Skeletal muscle satellite cell (primary cell): ENCODE measurements around the gene HHAT.

ENCODE experiments used
- H3K27me3 ChIP-seq: 2 replicates; pipeline ENCODE4 v1.7.0; 2013; ENCODE audit warnings: low read length; ENCODE audit not compliant: control insufficient read depth, insufficient read depth
- H3K36me3 ChIP-seq: 2 replicates; pipeline ENCODE4 v1.7.0; 2013; ENCODE audit warnings: mild to moderate bottlenecking, control low read depth, low read length; ENCODE audit not compliant: insufficient read depth
- H3K4me1 ChIP-seq: 2 replicates; pipeline ENCODE4 v1.7.0; 2013; ENCODE audit warnings: low read length; ENCODE audit not compliant: control insufficient read depth, insufficient read depth
- H3K4me2 ChIP-seq: 2 replicates; pipeline ENCODE4 v1.7.0; 2013; ENCODE audit warnings: mild to moderate bottlenecking, low read length
- H3K4me3 ChIP-seq: 2 replicates; pipeline ENCODE4 v1.7.0; 2013; ENCODE audit warnings: low read length
- H3K9ac ChIP-seq: 2 replicates; pipeline ENCODE4 v1.7.0; 2013; ENCODE audit warnings: mild to moderate bottlenecking, low read depth, low read length, moderate library complexity
- H3K9me3 ChIP-seq: replicated peaks from 2 replicates; pipeline ENCODE4 v1.7.0; 2013; ENCODE audit warnings: mild to moderate bottlenecking, control low read depth, low read length

Gene HHAT

DNA sequence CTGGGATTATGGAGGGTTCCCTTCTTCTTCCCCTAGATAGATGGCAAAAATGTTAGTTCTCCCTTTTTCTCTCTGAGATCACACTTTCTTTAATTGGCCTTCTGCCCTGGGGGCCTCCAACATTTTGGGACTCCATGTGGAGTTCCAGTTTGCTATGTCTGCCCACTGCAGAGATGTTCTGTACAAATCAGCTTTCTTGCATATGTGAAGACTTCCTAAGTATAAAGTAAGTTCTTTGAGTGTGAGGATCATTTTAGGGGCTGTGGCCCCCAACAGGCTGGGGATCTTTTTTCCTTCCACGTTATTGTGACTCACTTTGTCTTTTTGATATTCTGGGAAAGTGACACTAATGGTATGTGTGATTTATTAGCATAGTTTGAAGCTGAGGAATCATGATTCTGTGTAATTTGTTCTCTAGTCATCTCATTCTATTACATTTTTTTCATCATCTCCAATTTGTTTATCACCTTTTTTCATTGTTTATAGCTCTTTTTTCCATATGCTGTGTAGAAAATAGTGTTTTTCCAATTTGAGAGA is 48.2 kb downstream of the HHAT start:
- H3K9me3 ChIP-seq = no peaks in the 10 kb centered on the region
- H3K9ac ChIP-seq = peak overlapping the region; percentile 76
- H3K4me3 ChIP-seq = no peak overlapping the region
- peak overlapping the region; percentile 61 for H3K4me2 ChIP-seq
- H3K36me3 ChIP-seq = no peaks in the 10 kb centered on the region
- peaks cover 60% of the 10 kb centered on the region for H3K4me1 ChIP-seq
- H3K27me3 ChIP-seq = no peaks in the 10 kb centered on the region

DNA sequence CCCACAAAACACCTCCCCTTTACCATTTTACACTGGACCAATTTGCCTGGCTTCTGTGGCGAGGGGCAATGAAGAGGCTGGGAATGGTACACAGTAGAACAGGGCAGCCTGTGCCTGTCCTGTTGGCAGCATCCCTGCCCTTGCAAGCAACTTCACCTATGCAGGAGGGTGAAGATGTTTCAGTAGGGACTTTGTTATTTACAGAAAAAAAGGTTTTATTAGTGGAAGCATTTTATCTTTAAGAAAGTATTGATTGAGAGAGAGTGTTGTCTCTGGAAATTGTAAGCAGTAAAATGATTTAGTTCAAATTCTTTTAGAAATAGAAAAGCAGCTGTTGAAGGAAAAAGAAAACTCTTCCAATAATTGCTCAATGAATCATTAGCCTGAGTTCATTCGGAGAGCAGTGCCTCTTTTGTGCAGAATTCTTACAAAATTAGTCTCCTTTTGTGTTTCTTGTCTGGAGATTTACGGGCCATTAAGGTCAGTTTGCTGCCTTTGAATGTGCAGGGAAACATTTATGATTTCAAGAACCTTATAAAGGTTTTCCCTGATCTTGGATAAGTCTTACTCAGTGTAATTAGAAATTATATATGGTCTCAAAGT is 49.1 kb downstream of the HHAT start:
- H3K27me3 ChIP-seq = no peaks in the 10 kb centered on the region
- H3K4me1 ChIP-seq = peaks cover 58% of the 10 kb centered on the region
- peak overlapping the region; percentile 61 for H3K4me2 ChIP-seq
- peak overlapping the region; percentile 30 for H3K4me3 ChIP-seq
- H3K9me3 ChIP-seq = no peaks in the 10 kb centered on the region
- H3K36me3 ChIP-seq = no peaks in the 10 kb centered on the region
- peak overlapping the region; percentile 76 for H3K9ac ChIP-seq

GRCh38 chr1:210378736-210379135 is 50.0 kb downstream of the HHAT start:
- H3K4me1 ChIP-seq = peaks cover 49% of the 10 kb centered on the region
- no peaks in the 10 kb centered on the region for H3K27me3 ChIP-seq
- H3K36me3 ChIP-seq = no peaks in the 10 kb centered on the region
- H3K4me2 ChIP-seq = peak overlapping the region; percentile 9
- no peak overlapping the region for H3K4me3 ChIP-seq
- peak overlapping the region; percentile 53 for H3K9ac ChIP-seq
- no peaks in the 10 kb centered on the region for H3K9me3 ChIP-seq

DNA sequence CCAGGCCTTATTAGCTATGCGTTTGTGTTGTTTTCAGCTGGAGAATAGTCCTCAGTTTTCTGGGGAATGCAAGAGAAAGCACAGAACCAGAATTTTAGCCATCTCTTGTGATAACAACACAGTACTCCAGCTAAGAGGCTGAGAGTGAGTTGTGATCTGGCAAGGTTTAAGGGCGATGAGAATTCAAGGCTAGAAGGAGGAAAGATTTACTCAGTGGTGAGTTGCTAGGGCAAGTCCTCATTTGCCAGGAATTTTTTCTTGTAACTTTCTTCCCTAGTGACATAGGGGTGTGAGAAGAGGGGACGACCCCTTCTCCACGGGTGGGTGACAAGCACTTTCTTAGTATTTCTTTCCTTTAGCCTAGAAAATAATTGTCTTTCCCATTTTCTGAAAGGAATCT is 53.2 kb downstream of the HHAT start:
- Histone ChIP-seq H3K4me3 (no peak overlapping the region), H3K4me2 (no peak overlapping the region), H3K27me3 (no peaks in the 10 kb centered on the region), H3K9ac (no peak overlapping the region), H3K4me1 (peaks cover 45% of the 10 kb centered on the region), H3K9me3 (no peaks in the 10 kb centered on the region), H3K36me3 (no peaks in the 10 kb centered on the region)

GRCh38 chr1:210384625-210385024 is 55.9 kb downstream of the HHAT start:
- Histone ChIP-seq H3K9ac (peak overlapping the region; percentile 18), H3K4me3 (peak overlapping the region; percentile 5), H3K9me3 (no peaks in the 10 kb centered on the region), H3K4me1 (peaks cover 19% of the 10 kb centered on the region), H3K27me3 (no peaks in the 10 kb centered on the region), H3K36me3 (no peaks in the 10 kb centered on the region), H3K4me2 (peak overlapping the region; percentile 24)

DNA sequence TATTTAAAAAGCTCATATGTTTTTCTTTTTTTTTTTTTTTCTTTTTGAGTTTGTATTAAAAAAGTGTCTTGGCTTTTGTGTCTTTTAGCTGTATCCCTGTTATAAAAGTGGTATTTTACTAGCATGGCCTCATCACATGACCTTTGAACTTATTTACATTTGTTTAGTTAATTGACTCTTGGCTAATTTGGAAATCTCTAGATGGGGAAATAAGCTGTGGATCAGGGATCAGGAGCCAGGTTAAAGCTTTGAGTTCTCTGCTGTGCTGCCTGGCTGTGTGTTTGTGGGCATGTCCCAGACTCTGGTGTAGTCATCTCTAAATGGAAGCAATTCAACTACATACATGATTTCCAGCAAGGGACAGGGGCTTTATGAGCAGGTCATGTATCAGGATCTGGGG is 56.5 kb downstream of the HHAT start:
- peak overlapping the region; percentile 18 for H3K9ac ChIP-seq
- no peaks in the 10 kb centered on the region for H3K9me3 ChIP-seq
- H3K4me3 ChIP-seq = no peak overlapping the region
- H3K4me2 ChIP-seq = no peak overlapping the region
- H3K36me3 ChIP-seq = no peaks in the 10 kb centered on the region
- no peaks in the 10 kb centered on the region for H3K27me3 ChIP-seq
- H3K4me1 ChIP-seq = peaks cover 19% of the 10 kb centered on the region

- H3K36me3 ChIP-seq = no peaks in the 10 kb centered on the region
- no peaks in the 10 kb centered on the region for H3K9me3 ChIP-seq
- H3K9ac ChIP-seq = peak overlapping the region; percentile 37
- H3K4me1 ChIP-seq = peaks cover 51% of the 10 kb centered on the region
- no peaks in the 10 kb centered on the region for H3K27me3 ChIP-seq
- no peak overlapping the region for H3K4me3 ChIP-seq
- peak overlapping the region; percentile 40 for H3K4me2 ChIP-seq
These were observed 65.6 kb downstream of the HHAT start for GRCh38 chr1:210394281-210394821.

GRCh38 chr1:210396541-210396940 is 67.8 kb downstream of the HHAT start:
- Histone ChIP-seq H3K27me3 (no peaks in the 10 kb centered on the region), H3K9me3 (no peaks in the 10 kb centered on the region)

DNA sequence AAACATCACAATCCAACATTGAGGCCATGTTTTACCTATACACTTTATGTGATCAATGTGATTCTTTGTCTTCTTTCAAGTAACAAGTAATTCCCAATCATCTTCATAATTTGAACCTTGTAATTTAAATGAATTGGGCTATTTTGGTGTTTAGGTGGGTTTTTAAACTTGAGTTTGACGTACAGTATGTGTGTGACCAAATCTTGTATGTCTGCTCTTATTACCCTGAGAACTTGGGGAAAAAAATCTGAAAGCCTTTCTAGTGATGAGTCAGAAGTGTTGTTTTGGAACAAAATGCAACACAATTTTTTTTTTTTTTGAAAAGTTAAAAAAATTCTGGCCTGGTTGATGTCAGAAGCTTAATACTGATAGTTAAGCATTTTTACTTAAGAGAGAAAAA is 68.5 kb downstream of the HHAT start:
- Histone ChIP-seq H3K4me3 (no peak overlapping the region), H3K4me1 (peaks cover 42% of the 10 kb centered on the region), H3K4me2 (no peak overlapping the region), H3K27me3 (no peaks in the 10 kb centered on the region), H3K9ac (no peak overlapping the region), H3K9me3 (no peaks in the 10 kb centered on the region), H3K36me3 (no peaks in the 10 kb centered on the region)

More at GRCh38 chr1:210396541-210396940, 67.8 kb downstream of the HHAT start:
- no peaks in the 10 kb centered on the region for H3K36me3 ChIP-seq
- H3K4me1 ChIP-seq = peaks cover 47% of the 10 kb centered on the region
- H3K4me3 ChIP-seq = no peak overlapping the region
- H3K9ac ChIP-seq = no peak overlapping the region
- no peak overlapping the region for H3K4me2 ChIP-seq

DNA sequence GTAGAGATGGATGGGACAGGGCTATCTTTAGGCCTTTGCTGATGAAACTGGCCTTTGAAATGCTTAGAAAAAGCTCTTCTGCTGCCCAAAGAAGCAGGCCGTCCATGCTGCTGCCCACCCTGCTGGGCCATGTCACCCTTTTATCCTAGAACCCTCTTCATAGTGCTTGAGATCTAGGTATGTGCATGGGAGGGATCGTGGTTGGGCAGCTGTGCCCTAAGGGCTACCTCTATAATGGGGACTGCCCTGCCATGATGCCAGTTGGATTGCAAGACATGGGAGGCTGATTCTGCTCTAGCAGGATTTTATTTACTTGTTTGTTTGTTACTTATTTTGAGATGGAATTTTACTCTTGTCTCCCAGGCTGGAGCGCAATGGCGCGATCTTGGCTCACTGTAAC is 69.0 kb downstream of the HHAT start:
- H3K27me3 ChIP-seq = no peaks in the 10 kb centered on the region
- no peak overlapping the region for H3K4me3 ChIP-seq
- H3K9me3 ChIP-seq = no peaks in the 10 kb centered on the region
- no peaks in the 10 kb centered on the region for H3K36me3 ChIP-seq
- no peak overlapping the region for H3K4me2 ChIP-seq
- no peak overlapping the region for H3K9ac ChIP-seq
- peaks cover 40% of the 10 kb centered on the region for H3K4me1 ChIP-seq

- Histone ChIP-seq H3K36me3 (no peaks in the 10 kb centered on the region), H3K4me2 (no peak overlapping the region), H3K9ac (no peak overlapping the region), H3K9me3 (no peaks in the 10 kb centered on the region), H3K27me3 (no peaks in the 10 kb centered on the region), H3K4me1 (peaks cover 32% of the 10 kb centered on the region), H3K4me3 (no peak overlapping the region)
These were observed 69.8 kb downstream of the HHAT start for GRCh38 chr1:210398466-210398865.
